Dermis microvascular lymphatic vessel endothelial cell (primary cell): ENCODE data around the gene USP6. TPM values are rescaled to one million over a fixed set of nuclear protein-coding genes. Genes with fewer than 3 reads are reported as not detected.
"Not testable (repeated sequence)": the region's sequence is repeated elsewhere in the genome, so short reads cannot be mapped to it uniquely, and the experiment has no call there.

Source experiments
- DNase-seq, 2 donors: peaks; one replicate each; pipeline versions ENCODE4 v3.0.0 to v3.0.0-alpha.2; 2010; ENCODE audit warnings: low read depth in 2 of 2
- total RNA-seq: library from RNA; depleted of rRNA; stranded (reverse); fragments of >200 nt; gene quantifications from 2 replicates; pipeline ENCODE4 v1.2.1, GENCODE V29; 2014

Gene USP6
- total RNA-seq, 1 donor from 2014 or later = not detected

DNA sequence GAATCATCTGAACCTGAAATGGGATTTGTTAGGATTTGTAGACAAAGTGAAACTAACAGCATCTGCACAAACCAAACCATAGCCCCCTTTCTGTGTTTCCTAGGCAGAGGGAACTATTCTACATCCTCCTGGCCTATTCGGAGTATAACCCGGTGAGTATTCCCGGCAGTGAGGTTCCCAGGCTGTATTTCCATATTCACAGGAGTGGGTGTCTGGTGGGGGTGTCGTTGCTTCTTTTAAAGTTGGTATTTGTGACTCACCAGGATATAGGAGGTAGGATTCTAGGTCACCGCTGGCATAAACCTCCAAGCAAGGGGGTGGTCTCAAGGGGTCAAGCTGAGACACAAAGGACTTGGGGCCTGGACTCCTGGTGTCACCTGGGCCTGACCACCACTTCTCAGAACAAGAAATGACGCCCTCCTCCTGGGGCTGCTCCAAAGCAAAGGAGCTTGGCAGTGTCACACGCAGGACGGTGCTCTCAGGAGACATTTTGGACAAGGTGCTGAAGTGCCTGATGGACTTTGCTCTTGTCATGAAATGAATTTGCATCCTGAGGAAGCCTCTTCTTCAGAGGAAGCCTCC, 19.4 kb downstream of the USP6 start:
- not testable (repeated sequence) for DNase-seq

DNA sequence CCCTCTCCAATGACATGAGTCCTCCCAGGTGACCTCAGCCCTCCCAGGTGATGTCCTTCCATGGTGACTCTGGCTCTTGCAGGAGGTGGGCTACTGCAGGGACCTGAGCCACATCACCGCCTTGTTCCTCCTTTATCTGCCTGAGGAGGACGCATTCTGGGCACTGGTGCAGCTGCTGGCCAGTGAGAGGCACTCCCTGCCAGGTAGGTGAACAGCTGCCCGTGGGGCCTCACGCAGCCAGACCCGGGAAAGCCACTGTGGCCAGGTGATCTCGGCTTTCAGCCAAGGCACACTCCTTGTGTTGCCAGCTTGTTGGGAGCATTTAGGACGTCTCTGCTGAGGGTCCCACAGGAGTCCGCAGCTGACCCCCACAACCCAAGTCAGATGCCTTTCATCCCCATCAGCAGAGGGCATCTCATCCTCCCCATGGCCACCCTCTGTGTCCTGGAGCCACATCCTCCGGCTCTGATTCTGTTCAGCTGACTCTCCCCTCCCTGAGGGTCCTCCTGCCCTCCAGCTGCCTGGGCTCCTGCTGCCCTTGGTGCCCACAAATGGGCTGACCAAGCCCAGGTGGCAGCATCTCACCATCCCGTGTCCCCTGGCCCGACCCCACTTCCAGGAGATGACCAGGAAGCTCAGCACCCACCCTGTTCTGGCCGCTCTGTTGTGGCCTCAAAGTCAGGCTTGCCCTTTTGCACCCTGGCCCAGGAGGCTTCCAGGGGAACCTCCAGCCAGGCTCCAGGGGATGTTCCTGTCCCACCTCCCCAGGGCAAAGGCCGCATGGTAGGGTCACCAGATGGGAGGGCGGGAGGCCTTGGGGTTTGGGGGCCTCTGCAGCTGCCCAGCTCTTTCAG, 20.1 kb downstream of the USP6 start:
- no peak for DNase-seq

DNA sequence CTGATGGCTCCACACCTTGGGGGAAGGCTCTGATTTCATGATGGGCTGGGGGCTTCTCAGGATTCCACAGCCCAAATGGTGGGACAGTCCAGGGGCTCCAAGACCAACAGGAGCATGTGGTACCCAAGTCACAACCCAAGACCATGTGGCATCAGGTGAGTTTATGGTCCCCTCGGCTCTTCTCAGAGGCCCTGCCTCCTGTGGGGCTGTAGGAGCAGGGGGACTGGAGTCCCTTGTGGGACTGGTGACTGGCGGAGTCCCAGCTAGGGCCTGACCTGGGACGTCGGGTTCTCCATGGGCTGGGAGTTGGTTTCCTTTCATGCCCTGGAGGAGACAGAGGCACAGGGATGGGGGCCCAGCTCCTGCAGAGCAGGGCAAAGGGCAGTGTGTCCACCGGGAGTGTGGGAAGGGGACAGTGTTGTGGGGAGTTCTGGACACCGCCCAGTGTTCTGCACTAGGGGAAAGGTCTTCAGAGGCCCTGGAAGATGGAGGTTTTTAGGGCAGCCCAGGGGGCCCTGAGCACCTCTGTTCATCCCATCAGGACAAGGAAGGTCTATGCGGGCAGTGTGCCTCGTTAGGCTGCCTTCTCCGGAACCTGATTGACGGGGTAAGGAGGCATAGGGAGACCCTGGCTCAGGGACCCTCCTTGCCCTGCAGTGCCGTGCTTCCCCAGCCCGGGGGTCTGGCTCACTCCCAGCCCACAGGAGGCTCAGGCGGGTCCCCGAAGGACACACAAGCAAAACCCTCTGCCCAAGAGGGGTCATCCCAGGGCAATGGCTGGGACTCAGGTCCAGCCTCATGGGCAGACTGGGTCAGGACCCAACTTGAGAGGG, 21.0 kb downstream of the USP6 start:
- not testable (repeated sequence) for DNase-seq

DNA sequence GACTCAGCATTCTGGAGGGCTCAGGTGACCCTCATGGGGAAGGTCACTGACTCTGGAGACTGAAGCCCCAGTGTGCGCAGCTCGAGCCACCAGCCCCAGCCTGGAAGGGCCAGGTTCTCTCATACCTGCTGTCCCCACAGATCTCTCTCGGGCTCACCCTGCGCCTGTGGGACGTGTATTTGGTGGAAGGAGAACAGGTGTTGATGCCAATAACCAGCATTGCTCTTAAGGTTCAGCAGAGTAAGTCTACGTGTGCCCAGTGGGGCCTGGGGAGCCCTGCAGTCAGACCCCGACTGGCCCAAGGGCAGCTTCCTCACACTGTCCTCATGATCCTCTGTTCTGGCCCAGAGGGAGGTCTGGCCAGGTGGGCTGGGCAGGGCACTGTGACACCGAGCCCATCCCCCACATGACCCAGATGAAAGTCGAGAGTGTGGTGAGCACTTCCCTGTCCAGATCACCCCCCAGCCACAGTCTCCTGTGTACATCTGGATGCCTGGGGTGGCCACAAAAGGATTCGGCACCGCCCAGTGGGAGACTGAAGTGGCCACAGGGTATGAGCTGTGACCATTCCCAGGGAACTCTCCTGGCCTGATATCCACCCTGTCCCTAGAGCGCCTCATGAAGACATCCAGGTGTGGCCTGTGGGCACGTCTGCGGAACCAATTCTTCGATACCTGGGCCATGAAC, 21.8 kb downstream of the USP6 start:
- DNase-seq = not testable (repeated sequence)

DNA sequence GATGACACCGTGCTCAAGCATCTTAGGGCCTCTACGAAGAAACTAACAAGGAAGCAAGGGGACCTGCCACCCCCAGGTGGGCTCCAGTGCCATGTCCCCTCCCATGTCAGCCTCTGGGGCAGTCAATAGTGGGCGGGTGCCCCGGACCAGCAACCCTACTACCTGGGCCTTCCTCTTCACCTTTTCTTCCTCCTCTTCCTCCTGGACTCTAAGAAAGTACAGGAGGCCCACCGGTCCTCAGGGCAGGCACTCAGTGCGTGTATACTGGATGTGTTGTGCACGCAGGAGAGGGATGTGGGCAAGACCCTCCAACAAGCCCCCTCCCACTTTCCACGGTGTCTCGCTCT, 22.3 kb downstream of the USP6 start:
- not testable (repeated sequence) for DNase-seq

GRCh38 chr17:5138616-5139457, 23.0 kb downstream of the USP6 start:
- no peak for DNase-seq

- no peak for DNase-seq
Observed at GRCh38 chr17:5139458-5139732, 23.6 kb downstream of the USP6 start.

GRCh38 chr17:5142877-5143276, 27.0 kb downstream of the USP6 start:
- DNase-seq = not testable (repeated sequence)

GRCh38 chr17:5146122-5146521, 30.3 kb downstream of the USP6 start:
- not testable (repeated sequence) for DNase-seq

GRCh38 chr17:5160702-5161101, 44.9 kb downstream of the USP6 start:
- not testable (repeated sequence) for DNase-seq

GRCh38 chr17:5161793-5162192, 46.0 kb downstream of the USP6 start:
- not testable (repeated sequence) for DNase-seq

DNA sequence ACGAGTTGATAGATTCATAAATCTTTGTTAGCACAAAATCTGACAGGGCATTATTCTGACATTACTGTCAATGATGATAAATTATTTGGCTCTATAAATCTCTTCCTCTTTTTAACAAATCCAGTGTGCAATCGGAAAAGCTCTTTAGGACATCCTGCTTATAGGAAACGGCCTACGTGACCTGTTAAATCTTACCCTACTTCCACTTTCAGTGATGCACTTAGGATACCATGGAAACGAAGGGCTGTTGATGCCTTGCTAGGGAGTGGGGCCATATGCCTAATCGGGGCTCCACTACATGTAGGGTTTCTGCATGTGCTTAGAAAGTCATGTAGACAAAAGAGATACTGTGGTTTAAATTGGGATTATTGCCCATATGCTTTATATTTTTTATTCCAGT, 48.6 kb downstream of the USP6 start:
- DNase-seq = no peak

GRCh38 chr17:5165791-5166564, 50.1 kb downstream of the USP6 start:
- not testable (repeated sequence) for DNase-seq

GRCh38 chr17:5175027-5175426, 59.2 kb downstream of the USP6 start:
- not testable (repeated sequence) for DNase-seq

GRCh38 chr17:5179003-5179402, 63.2 kb downstream of the USP6 start:
- no peak for DNase-seq

GRCh38 chr17:5181509-5182305, 65.9 kb downstream of the USP6 start:
- DNase-seq = no peak

GRCh38 chr17:5182597-5183409, 67.0 kb downstream of the USP6 start:
- no peak for DNase-seq

DNA sequence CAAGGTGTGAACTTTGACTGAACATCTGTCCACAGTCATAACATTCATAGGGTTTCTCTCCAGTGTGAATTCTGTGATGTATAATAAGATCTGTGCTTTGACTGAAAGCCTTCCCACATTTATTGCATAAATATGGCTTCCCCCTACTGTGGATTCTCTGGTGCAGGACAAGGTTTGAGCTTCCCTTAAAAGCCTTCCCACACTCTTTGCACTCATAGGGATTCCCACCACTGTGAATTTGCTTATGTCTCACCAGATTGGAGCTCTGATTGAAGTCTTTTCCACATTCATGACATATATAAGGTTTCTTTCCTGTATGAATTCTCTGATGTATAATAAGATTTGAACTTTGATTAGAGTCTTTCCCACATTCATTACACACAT, 67.6 kb downstream of the USP6 start:
- no peak for DNase-seq

GRCh38 chr17:5184288-5184687, 68.5 kb downstream of the USP6 start:
- DNase-seq = no peak
